ENCODE results near the gene KLHDC4. TPM values are rescaled to one million over a fixed set of nuclear protein-coding genes. Genes with fewer than 3 reads are reported as not detected.

Gene KLHDC4
- total and polyA plus RNA-seq, 2 of the 4 experiments (the other 2 are of a cell fraction), result 13.6 to 19.0 TPM

DNA sequence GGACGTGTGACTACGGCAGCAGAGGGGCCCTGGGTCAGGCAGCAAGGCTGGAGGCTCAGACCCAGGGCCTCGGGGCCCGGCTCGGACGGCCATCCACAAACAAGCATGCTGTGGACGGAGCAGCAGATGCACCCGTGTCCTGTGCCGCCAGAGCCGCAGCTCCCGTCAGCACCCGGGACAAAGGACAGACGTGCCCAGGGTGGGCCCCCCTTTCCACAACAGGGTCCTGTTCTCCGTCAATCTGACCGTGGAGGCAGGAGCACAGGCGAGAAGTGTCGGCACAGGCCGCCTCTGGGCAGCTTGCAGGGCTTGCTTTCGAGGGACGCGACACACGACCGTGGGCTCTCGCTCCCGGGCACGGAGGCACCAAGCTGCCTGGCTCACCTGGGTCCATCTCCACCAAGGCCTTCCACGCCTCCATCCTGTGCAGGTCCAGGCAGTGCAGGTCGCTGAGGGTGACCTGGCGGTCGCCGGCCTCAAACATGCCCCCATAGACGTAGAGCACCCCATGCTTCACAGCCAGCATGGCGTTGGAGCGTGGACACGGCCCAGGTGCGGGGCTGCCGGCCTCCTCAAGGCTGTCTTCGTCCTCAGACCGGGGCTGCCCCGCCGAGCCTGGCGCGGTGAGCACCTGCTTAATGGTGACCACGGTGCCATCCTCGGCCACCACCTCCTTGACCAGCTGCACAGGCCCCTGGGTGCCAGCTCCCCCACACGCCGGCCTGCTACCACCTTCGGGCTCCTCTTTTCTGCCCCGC lies 56.7 kb downstream of the KLHDC4 start:
- WGBS, 2 experiments (ENCODE audit: extremely low coverage in 2 of 2, insufficient read length in 1 of 2), result 98% methylated on average over 34 of the region's 49 CpGs; no CpG with 5 or more reads in 1 of the 2 experiments
- Histone ChIP-seq H2BK15ac (ENCODE audit: low read depth, low read length) (no peak overlapping the region), H2BK5ac (ENCODE audit: low read depth, low read length, poor library complexity, severe bottlenecking) (no peak overlapping the region), H3K9ac (ENCODE audit: low read depth, low read length) (no peak overlapping the region), H3K27ac (ENCODE audit: insufficient read depth, low read length) (no peak overlapping the region), H3K4me2 (ENCODE audit: low read depth, low read length) (no peak overlapping the region), H3K27me3 (ENCODE audit: control insufficient read depth, insufficient read depth, low read length) (no peaks in the 10 kb centered on the region), H3K4me3 (ENCODE audit: insufficient read depth, low read depth, low read length) (no peak overlapping the region), H3K79me1 (ENCODE audit: low read depth in 1 of 2, low read length in 2 of 2) (no peaks in the 10 kb centered on the region), H3K4me1 (ENCODE audit: control insufficient read depth, insufficient read depth, low read length) (no peaks in the 10 kb centered on the region), H3K36me3 (ENCODE audit: control insufficient read depth, insufficient read depth, low read length) (peaks cover 27% of the 10 kb centered on the region), H2AFZ (replicated peaks; ENCODE audit: low read length, poor library complexity) (no peak overlapping the region), H3K23ac (ENCODE audit: low read depth, low read length) (no peak overlapping the region), H3K14ac (replicated peaks; ENCODE audit: low read depth, low read length) (no peak overlapping the region), H3K9me3 (ENCODE audit: control insufficient read depth, insufficient read depth, low read length) (no peaks in the 10 kb centered on the region), H2BK20ac (ENCODE audit: low read depth, low read length) (no peak overlapping the region), H3K4ac (ENCODE audit: low read depth, low read length) (no peak overlapping the region), H2AK9ac (replicated peaks; ENCODE audit: low read depth, low read length, poor library complexity) (no peak overlapping the region), H2AK5ac (ENCODE audit: low read depth, low read length) (no peak overlapping the region), H3K18ac (ENCODE audit: low read depth, low read length) (no peak overlapping the region), H4K91ac (ENCODE audit: insufficient read depth, low read depth, low read length) (no peak overlapping the region), H3K56ac (ENCODE audit: extremely low read depth, insufficient read depth, low read length) (no peak overlapping the region), H2BK120ac (ENCODE audit: low read depth, low read length) (no peak overlapping the region), H4K5ac (ENCODE audit: low read depth, low read length) (no peak overlapping the region), H4K8ac (ENCODE audit: low read depth in 2 of 2, low read length in 2 of 2) (no peak overlapping the region), H4K20me1 (ENCODE audit: insufficient read depth, low read length) (no peaks in the 10 kb centered on the region), H3K9me1 (ENCODE audit: insufficient read depth, low read length) (no peaks in the 10 kb centered on the region)
- ChIA-PET CTCF (no interaction called here), POLR2A (ENCODE audit: unreplicated experiment) (no interaction called here)
- ATAC-seq (ENCODE audit: low read depth), result no peak
- TF ChIP-seq, protein P1, sequence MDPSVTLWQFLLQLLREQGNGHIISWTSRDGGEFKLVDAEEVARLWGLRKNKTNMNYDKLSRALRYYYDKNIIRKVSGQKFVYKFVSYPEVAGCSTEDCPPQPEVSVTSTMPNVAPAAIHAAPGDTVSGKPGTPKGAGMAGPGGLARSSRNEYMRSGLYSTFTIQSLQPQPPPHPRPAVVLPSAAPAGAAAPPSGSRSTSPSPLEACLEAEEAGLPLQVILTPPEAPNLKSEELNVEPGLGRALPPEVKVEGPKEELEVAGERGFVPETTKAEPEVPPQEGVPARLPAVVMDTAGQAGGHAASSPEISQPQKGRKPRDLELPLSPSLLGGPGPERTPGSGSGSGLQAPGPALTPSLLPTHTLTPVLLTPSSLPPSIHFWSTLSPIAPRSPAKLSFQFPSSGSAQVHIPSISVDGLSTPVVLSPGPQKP (IDR thresholded peaks at IDR 0.05; ENCODE audit: borderline replicate concordance, low read depth, low read length), result no peak
- TF ChIP-seq MXI1 (IDR thresholded peaks at IDR 0.05; ENCODE audit: borderline replicate concordance, low read depth, low read length), result no peak
- no peak for TF ChIP-seq BHLHE40 (IDR thresholded peaks at IDR 0.05; ENCODE audit: low read depth, low read length)
- TF ChIP-seq MAZ (IDR thresholded peaks at IDR 0.05; ENCODE audit: borderline replicate concordance, low read depth, low read length), result no peak
- no peak for TF ChIP-seq NFE2L2 (IDR thresholded peaks at IDR 0.05; ENCODE audit: low read depth, low read length)
- TF ChIP-seq, protein P2, sequence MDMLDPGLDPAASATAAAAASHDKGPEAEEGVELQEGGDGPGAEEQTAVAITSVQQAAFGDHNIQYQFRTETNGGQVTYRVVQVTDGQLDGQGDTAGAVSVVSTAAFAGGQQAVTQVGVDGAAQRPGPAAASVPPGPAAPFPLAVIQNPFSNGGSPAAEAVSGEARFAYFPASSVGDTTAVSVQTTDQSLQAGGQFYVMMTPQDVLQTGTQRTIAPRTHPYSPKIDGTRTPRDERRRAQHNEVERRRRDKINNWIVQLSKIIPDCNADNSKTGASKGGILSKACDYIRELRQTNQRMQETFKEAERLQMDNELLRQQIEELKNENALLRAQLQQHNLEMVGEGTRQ (IDR thresholded peaks at IDR 0.05; ENCODE audit: low read depth, low read length), result no peak
- TF ChIP-seq SMC3 (IDR thresholded peaks at IDR 0.05; ENCODE audit: low read depth, low read length), result no peak
- intact Hi-C loops (cut with micrococcal nuclease), result no loop called here
- BruUV-seq (replicated peaks), result no TSS peak
- dilution Hi-C loops (cut with HindIII; ENCODE audit: low sequenced_read_pairs, unreplicated experiment), result no loop called here
- in situ Hi-C loops (cut with MboI; ENCODE audit: low sequenced_read_pairs), result no loop called here
- DNase-seq, result no peak

Measured in IMR-90 (cell line).